Vein endothelial cell (primary cell): ENCODE data around the gene OR1N1. TPM values are rescaled to one million over a fixed set of nuclear protein-coding genes. Genes with fewer than 3 reads are reported as not detected.

Experiments
- total RNA-seq: library from RNA; depleted of rRNA; stranded (reverse); fragments of >200 nt; gene quantifications from 2 replicates; pipeline ENCODE4 v1.2.3, GENCODE V29; 2012

The OR1N1 gene, protein sequence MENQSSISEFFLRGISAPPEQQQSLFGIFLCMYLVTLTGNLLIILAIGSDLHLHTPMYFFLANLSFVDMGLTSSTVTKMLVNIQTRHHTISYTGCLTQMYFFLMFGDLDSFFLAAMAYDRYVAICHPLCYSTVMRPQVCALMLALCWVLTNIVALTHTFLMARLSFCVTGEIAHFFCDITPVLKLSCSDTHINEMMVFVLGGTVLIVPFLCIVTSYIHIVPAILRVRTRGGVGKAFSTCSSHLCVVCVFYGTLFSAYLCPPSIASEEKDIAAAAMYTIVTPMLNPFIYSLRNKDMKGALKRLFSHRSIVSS
- total RNA-seq, result not detected in 2 replicates

GRCh38 chr9:122527193-122527592, at the start of gene OR1N1:
TSS of gene OR1N1 (minus strand) at chr9:122527293. CDS start at chr9:122527293, 0 bp downstream.

DNA sequence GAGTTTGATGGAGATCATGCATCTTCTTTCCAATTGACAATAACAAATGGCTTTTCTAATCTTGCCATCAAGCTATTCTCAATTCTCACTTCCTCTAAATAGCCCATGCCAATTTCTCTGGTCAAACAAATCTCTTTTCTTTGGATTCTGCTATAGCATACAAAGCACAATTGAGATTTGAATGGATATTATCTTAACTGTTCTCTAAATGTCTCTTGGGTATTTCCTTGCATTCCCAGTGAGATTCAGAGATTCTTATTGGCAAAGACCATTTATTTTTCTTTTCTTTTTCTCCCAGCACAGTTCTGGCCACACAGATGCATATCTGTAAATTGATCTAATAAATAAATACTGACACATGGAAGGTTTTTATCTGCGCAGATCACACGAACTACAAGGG, 25.7 kb upstream of the OR1N1 start, which contains the start of gene OR1N2:
OR1N2 (plus strand) TSS at position 301 of the 400 bp plus-strand sequence. CDS start 100 bp downstream, outside the sequence.

GRCh38 chr9:122518841-122519240, 8.3 kb downstream of the OR1N1 start, which contains the start of gene OR1J4:
TSS of gene OR1J4 (plus strand) at chr9:122519141. CDS start at chr9:122519141, 0 bp downstream.

DNA sequence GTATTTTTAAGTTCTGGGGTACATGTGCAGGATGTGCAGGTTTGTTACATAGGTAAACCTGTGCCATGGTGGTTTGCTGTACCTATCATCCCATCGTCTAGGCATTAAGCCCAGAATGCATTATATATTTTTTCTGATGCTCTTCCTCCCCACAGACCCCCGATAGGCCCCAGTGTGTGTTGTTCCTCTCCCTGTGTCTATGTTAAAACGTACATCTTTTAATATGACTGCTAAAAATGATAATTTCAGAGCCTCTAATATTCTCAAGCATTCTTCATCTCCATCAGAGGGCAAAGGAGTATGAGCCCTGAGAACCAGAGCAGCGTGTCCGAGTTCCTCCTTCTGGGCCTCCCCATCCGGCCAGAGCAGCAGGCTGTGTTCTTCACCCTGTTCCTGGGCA, 16.6 kb downstream of the OR1N1 start, which contains the start of gene OR1J2:
OR1J2 (plus strand) TSS at position 301 of the 400 bp plus-strand sequence; CDS start at position 301, 0 bp downstream.

GRCh38 chr9:122477826-122478225, 49.3 kb downstream of the OR1N1 start, which contains the start of gene OR1J1:
TSS of gene OR1J1 (minus strand) at chr9:122477926. CDS start at chr9:122477926, 0 bp downstream.

Other genes with a start within 250 kb of the OR1N1 start
- 5.2 and 5.5 TPM in 2 replicates for gene PTGS1, start 156.3 kb downstream of the OR1N1 start, total RNA-seq
- not detected in 2 replicates for gene OR1J1, start 49.4 kb downstream of the OR1N1 start, total RNA-seq
- gene OR1J2, start 16.5 kb downstream of the OR1N1 start, total RNA-seq, result 0.19 TPM in 1 of 2 replicates, not detected in the other
- gene OR1J4, start 8.2 kb downstream of the OR1N1 start, total RNA-seq, result not detected in 2 replicates
- gene OR1N2, start 25.8 kb upstream of the OR1N1 start, total RNA-seq, result not detected in 2 replicates
- 0.65 and 0.76 TPM in 2 replicates for gene OR1L8, start 56.1 kb upstream of the OR1N1 start, total RNA-seq
- not detected in 2 replicates for gene OR1Q1, start 87.4 kb upstream of the OR1N1 start, total RNA-seq
- gene OR1B1, start 130.3 kb upstream of the OR1N1 start, total RNA-seq, result 0.38 and 0.65 TPM in 2 replicates
- not detected in 2 replicates for gene OR1L1, start 134.4 kb upstream of the OR1N1 start, total RNA-seq
- gene OR1L3, start 147.8 kb upstream of the OR1N1 start, total RNA-seq, result not detected in 2 replicates
- gene OR1L4, start 196.7 kb upstream of the OR1N1 start, total RNA-seq, result not detected in 2 replicates
- gene OR1L6, start 215.0 kb upstream of the OR1N1 start, total RNA-seq, result not detected in 2 replicates